Mesothelial cell of epicardium (in vitro differentiated cells): ENCODE results near the gene RUBCN. TPM values are rescaled to one million over a fixed set of nuclear protein-coding genes. Genes with fewer than 3 reads are reported as not detected.
"Not testable (repeated sequence)": the region's sequence is repeated elsewhere in the genome, so short reads cannot be mapped to it uniquely, and the experiment has no call there.

Experiments used
- DNase-seq, 2 experiments: peaks; one replicate each; pipeline ENCODE4 v3.0.0; 2021; ENCODE audit warnings: low spot score in 2 of 2; ENCODE audit not compliant: unreplicated experiment in 2 of 2
- H3K27ac Mint-ChIP-seq: 2 replicates; pipeline ENCODE4 v1.8.0; 2021; ENCODE audit warnings: mixed read lengths
- H3K27me3 Mint-ChIP-seq: 2 replicates; pipeline ENCODE4 v1.8.0; 2021; ENCODE audit warnings: low read depth, mixed read lengths
- H3K36me3 Mint-ChIP-seq: 2 replicates; pipeline ENCODE4 v1.8.0; 2021; ENCODE audit warnings: mixed read lengths
- H3K4me1 Mint-ChIP-seq: 2 replicates; pipeline ENCODE4 v1.8.0; 2021; ENCODE audit warnings: mixed read lengths
- H3K4me3 Mint-ChIP-seq: 2 replicates; pipeline ENCODE4 v1.8.0; 2021; ENCODE audit warnings: mild to moderate bottlenecking, moderate library complexity, mixed read lengths
- H3K9me3 Mint-ChIP-seq: 2 replicates; pipeline ENCODE4 v1.8.0; 2021; ENCODE audit warnings: mixed read lengths
- total RNA-seq: library from RNA; stranded (reverse); gene quantifications from 3 replicates; pipeline ENCODE4 v1.2.1, GENCODE V29; 2021
- TF ChIP-seq, protein P1 (sequence below): fragments of 200-600 bp; sonication (generic); IDR thresholded peaks from one replicate; pipeline ENCODE4 v1.5.0; 2021; ENCODE audit warnings: antibody characterized with exemption; ENCODE audit not compliant: unreplicated experiment

Gene RUBCN
- total RNA-seq, 1 donor from 2014 or later: 24.5 TPM

DNA sequence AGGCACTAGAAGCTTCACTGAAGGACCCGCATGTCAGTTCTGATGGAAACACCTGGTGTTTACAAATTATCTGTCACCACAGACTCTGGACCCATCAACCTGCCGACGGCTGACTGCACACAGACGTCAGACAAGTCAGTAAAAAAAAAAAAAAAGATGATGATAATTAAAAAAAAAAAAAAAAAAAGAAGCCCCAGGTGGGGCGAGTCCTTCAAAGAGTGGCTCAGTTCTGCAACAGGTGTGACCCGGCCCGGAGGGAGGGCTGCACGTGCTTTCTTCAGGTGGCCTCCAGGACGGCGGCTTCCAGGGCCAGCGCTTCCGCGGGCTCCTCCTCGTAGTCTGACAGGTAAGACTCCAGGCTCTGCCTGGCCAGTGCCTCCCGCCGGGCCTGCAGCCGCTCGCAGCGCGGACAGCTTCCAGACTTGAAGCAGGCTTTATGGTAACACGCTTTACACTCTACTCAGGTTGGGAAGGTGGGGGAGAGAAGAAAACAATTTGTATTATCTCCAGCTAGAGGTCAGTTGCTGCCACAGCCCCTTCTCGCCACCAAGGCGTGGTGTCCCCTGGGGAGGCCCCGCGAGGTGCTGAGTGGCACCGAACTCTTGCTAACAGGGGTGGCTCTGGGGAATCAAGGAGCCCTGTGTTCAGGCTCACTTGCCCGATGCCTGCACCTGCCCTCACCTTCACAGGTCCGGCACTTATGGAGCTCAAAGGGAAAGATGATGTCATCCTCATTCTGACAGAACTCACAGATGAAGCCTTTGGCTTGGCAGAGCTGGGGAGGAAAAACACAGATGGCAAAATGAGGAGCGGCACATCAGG is 61.8 kb downstream of the RUBCN start:
- H3K4me1 Mint-ChIP-seq: no peaks in the 10 kb centered on the region
- TF ChIP-seq, protein P1, sequence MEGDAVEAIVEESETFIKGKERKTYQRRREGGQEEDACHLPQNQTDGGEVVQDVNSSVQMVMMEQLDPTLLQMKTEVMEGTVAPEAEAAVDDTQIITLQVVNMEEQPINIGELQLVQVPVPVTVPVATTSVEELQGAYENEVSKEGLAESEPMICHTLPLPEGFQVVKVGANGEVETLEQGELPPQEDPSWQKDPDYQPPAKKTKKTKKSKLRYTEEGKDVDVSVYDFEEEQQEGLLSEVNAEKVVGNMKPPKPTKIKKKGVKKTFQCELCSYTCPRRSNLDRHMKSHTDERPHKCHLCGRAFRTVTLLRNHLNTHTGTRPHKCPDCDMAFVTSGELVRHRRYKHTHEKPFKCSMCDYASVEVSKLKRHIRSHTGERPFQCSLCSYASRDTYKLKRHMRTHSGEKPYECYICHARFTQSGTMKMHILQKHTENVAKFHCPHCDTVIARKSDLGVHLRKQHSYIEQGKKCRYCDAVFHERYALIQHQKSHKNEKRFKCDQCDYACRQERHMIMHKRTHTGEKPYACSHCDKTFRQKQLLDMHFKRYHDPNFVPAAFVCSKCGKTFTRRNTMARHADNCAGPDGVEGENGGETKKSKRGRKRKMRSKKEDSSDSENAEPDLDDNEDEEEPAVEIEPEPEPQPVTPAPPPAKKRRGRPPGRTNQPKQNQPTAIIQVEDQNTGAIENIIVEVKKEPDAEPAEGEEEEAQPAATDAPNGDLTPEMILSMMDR: no peak
- no peak overlapping the region for H3K27ac Mint-ChIP-seq
- H3K27me3 Mint-ChIP-seq: no peaks in the 10 kb centered on the region
- peaks cover 25% of the 10 kb centered on the region for H3K36me3 Mint-ChIP-seq
- no peak overlapping the region for H3K4me3 Mint-ChIP-seq
- DNase-seq: no peak
- no peaks in the 10 kb centered on the region for H3K9me3 Mint-ChIP-seq

DNA sequence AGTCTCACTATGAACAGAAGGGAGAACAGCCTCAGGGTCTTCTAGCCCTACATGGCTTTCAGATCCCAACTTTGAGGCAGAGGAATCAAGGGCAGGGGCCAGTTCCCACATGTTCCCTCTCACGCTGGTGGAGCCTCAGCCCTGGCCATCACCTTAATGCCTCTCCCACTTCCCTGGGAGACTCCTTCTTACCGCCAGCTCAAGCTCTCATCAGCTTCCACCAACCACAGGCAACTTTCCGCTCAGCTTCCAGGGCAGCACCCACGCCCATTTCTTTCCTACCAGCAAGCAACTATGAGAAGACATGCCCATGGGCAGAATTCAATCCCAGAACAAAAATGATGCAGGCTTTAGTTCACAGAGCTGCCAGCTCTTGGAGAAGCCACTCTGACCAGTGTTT is 63.5 kb downstream of the RUBCN start:
- TF ChIP-seq, protein P1: no peak
- H3K27ac Mint-ChIP-seq: no peak overlapping the region
- no peaks in the 10 kb centered on the region for H3K27me3 Mint-ChIP-seq
- peaks cover 24% of the 10 kb centered on the region for H3K36me3 Mint-ChIP-seq
- no peak overlapping the region for H3K4me3 Mint-ChIP-seq
- no peak for DNase-seq
- no peaks in the 10 kb centered on the region for H3K9me3 Mint-ChIP-seq
- no peaks in the 10 kb centered on the region for H3K4me1 Mint-ChIP-seq

DNA sequence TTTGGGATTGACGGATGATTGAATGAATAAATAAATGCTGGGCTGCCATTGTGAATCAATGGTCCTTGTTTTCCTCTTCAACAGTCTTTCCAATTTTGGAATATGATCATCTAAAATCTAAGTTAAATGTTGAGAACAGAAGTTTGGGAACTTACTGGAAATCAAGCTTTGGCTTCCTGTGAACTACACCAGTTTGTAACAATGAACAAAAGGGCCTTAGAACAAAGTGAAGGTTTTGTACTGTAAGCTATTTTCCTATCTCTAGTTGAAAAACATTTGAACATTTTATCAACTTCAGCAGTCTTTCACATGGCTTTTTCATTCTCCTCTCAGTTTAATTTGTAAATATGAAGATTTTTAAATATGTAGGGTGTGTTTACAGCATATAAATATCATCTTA is 66.3 kb downstream of the RUBCN start:
- no peaks in the 10 kb centered on the region for H3K9me3 Mint-ChIP-seq
- H3K4me3 Mint-ChIP-seq: no peak overlapping the region
- H3K27ac Mint-ChIP-seq: no peak overlapping the region
- TF ChIP-seq, protein P1: no peak
- peaks cover 2% of the 10 kb centered on the region for H3K27me3 Mint-ChIP-seq
- DNase-seq: no peak
- H3K36me3 Mint-ChIP-seq: peaks cover 15% of the 10 kb centered on the region
- no peaks in the 10 kb centered on the region for H3K4me1 Mint-ChIP-seq

DNA sequence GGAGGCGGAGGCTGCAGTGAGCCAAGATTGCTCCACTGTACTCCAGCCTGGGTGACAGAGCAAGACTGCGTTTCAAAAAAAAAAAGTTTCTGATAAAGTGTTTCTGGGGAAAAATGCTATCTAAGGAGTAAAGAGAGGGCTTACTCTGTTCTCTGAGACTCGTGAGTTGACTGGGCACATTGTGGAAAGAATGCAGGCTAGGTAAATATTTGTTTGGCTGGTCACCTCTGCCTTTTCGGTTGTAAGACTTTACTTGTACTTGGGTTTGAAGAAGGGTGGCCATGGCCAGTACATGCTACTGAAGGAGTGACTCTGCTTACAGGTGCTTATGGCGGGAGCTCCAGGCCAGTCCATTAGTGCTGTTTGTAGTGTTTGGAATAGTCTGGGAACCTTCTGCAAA is 68.7 kb downstream of the RUBCN start:
- Mint-ChIP-seq H3K4me1 (no peaks in the 10 kb centered on the region), H3K36me3 (peaks cover 5% of the 10 kb centered on the region), H3K9me3 (no peaks in the 10 kb centered on the region), H3K4me3 (no peak overlapping the region), H3K27ac (no peak overlapping the region), H3K27me3 (peaks cover 2% of the 10 kb centered on the region)
- no peak for DNase-seq
- TF ChIP-seq, protein P1: no peak

DNA sequence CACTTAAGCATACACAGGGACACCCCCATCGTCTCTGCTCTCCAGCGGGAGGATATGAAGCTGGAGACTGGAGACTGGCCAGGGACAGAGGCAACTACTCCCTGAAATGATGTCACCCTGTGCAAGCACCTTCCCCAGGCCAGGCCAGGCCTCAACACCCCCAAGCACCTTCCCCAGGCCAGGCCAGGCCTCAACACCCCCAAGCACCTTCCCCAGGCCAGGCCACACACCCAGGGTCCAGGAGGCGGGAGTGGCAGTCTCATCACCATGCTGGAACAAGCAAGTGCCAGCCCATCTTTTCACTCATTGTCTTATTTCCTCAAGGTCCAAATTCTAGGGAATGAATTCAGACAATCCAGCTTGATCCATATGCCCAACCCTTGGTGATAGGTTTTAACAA is 69.4 kb downstream of the RUBCN start:
- not testable (repeated sequence) for H3K9me3 Mint-ChIP-seq, H3K27ac Mint-ChIP-seq, H3K4me1 Mint-ChIP-seq, H3K27me3 Mint-ChIP-seq, DNase-seq, H3K4me3 Mint-ChIP-seq, H3K36me3 Mint-ChIP-seq

DNA sequence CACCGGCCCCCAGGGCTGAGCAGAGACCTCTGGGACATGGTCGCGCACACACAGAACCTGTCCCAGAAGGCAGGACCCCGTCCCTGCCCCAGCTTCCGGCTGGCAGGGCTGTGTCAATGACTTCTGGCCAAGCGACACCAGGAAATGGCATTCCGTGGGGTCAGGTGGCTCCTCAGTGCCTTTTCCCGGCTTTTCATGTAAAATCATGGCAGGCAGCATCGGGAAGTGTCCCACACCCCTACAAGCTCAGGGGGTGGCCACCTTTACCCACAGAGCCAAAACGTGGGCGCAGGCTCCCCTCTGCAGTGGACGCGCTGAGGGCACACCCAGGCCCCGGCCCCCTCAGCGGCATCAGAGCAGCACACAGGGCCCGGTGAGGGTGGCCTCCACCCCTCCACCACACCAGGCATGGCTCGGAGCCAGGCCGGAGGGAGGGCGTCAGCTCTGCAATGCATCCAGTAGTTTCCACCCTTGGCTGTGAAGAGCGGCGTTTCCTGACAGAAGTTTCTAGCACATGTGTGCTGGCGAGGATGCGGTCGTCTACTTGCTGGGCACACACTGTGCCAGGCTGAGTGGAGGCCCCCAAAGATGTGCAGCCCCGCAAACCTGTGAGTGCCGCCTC is 70.4 kb downstream of the RUBCN start:
- not testable (repeated sequence) for H3K4me1 Mint-ChIP-seq, H3K9me3 Mint-ChIP-seq, H3K36me3 Mint-ChIP-seq, H3K27ac Mint-ChIP-seq, H3K4me3 Mint-ChIP-seq, DNase-seq
- peaks cover 11% of the 10 kb centered on the region for H3K27me3 Mint-ChIP-seq

DNA sequence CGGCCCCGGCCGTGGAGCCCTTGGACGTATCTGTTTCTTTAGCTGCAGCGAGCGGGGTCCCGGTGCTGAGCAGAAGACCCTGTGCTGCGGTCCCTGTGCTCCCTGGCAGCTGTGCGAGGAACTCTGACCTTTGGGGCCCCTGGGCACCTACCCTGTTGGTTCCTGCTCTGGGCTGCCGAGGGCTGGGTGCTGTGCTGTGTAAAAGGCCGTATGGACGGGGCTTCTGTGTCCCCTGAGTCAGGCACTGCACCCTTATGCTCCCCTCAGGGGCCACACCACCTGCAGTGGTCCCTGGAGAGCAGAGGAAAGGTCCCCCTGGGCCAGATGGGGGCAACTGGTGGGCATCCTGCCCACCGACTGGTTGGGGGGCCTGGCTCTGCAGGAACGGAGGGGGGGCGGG is 71.2 kb downstream of the RUBCN start:
- H3K27me3 Mint-ChIP-seq: peaks cover 11% of the 10 kb centered on the region
- not testable (repeated sequence) for H3K4me3 Mint-ChIP-seq, H3K9me3 Mint-ChIP-seq, H3K4me1 Mint-ChIP-seq, DNase-seq, H3K27ac Mint-ChIP-seq, H3K36me3 Mint-ChIP-seq

DNA sequence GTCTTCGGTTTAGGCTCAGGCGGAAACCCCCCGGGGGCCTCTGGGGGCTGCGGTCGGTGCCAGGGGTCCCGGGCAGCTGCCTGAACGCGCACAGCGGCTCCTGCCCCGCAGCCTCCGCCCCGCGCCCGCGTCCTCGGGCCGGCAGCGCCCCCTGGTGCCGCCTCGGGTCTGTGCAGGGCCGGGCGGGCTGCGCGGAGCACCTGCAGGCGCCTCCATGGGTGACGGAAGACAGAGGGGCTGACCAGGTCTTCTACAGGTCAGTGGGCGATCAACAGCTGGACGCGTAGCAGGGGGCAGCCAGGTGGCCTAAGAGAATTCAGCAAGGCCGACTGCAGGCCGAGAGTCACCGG is 71.6 kb downstream of the RUBCN start:
- DNase-seq, H3K27ac Mint-ChIP-seq, H3K9me3 Mint-ChIP-seq, H3K4me1 Mint-ChIP-seq, H3K36me3 Mint-ChIP-seq: not testable (repeated sequence)
- Mint-ChIP-seq H3K4me3 (peak overlapping the region; percentile 42), H3K27me3 (peaks cover 11% of the 10 kb centered on the region)

DNA sequence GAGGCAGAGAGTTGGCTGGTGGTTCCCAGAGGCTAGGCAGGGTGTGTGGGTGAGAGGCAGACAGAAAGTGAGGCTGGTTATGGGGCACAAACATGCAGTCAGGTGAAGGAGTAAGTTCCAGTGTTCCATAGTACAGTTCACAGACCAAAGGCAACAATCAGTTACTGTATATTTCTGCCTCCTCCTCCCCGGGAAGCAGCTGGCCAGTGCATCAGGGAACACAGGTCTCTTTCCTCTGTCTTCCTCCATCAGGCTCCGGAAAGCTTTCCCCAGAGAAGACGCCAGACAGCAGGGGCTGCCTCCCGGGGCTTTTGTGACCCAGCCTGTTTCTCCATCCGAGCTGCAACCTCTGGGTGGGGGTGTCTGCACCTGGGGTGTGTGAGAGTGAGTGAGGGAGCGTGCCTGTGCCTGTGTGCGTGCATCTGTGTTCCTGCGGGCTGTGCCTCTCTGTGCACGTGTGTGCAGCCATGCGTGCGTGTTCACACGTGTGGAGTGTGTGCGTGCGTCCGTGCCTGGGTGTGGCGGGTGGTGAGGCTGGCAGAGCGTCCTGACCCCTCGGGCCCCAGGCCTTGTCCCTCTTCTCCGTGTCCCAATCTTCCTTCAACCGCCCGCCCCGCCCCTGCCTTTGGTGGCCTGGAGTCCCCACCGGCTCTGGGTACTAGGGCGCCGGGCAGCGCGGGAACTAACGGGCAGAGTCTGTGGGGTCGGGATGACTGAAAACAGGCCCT is 72.1 kb downstream of the RUBCN start:
- not testable (repeated sequence) for H3K27ac Mint-ChIP-seq, H3K9me3 Mint-ChIP-seq, H3K36me3 Mint-ChIP-seq, DNase-seq, H3K4me1 Mint-ChIP-seq
- Mint-ChIP-seq H3K4me3 (peak overlapping the region; percentile 42), H3K27me3 (peaks cover 11% of the 10 kb centered on the region)
